GM12864 (cell line): ENCODE measurements around the gene RASSF6.
A peak's percentile ranks its signal among the peaks of the same experiment; 100 is the strongest.

Source experiments
- DNase-seq: peaks from one replicate; pipeline ENCODE4 v3.0.0-alpha.2; 2011; ENCODE audit warnings: low read depth
- H3K4me3 ChIP-seq: 2 replicates; pipeline ENCODE4 v1.5.1; 2011; ENCODE audit warnings: mild to moderate bottlenecking, low read depth, low read length, control low read depth
- CTCF ChIP-seq: IDR thresholded peaks from 2 replicates; pipeline ENCODE4 v1.5.1; 2011; ENCODE audit warnings: low read depth, mild to moderate bottlenecking, moderate library complexity, low read length, control low read depth, inconsistent platforms; ENCODE audit errors: missing control alignments

The RASSF6 gene

GRCh38 chr4:73589887-73590801, 30.1 kb downstream of the RASSF6 start:
- DNase-seq: peak; percentile 73
- H3K4me3 ChIP-seq: no peak overlapping the region; the same call in 1 of the 2 replicates
- TF ChIP-seq CTCF: no peak

GRCh38 chr4:73589261-73589847, 30.9 kb downstream of the RASSF6 start:
- DNase-seq: no peak
- H3K4me3 ChIP-seq: no peak overlapping the region
- no peak for TF ChIP-seq CTCF

- TF ChIP-seq CTCF: no peak
- DNase-seq: no peak
- no peak overlapping the region for H3K4me3 ChIP-seq
Observed at GRCh38 chr4:73588613-73589012, 31.6 kb downstream of the RASSF6 start.

- H3K4me3 ChIP-seq: no peak overlapping the region
- no peak for TF ChIP-seq CTCF
- DNase-seq: no peak
Observed at GRCh38 chr4:73586666-73587065, 33.6 kb downstream of the RASSF6 start.

GRCh38 chr4:73586040-73586439, 34.2 kb downstream of the RASSF6 start:
- no peak overlapping the region for H3K4me3 ChIP-seq
- no peak for DNase-seq
- TF ChIP-seq CTCF: no peak

GRCh38 chr4:73585345-73585744, 34.9 kb downstream of the RASSF6 start:
- no peak for TF ChIP-seq CTCF
- no peak for DNase-seq
- H3K4me3 ChIP-seq: no peak overlapping the region

GRCh38 chr4:73583666-73584065, 36.6 kb downstream of the RASSF6 start:
- H3K4me3 ChIP-seq: no peak overlapping the region
- TF ChIP-seq CTCF: no peak
- DNase-seq: no peak
